GM19025 (cell line): ENCODE results near the gene RNF2.
"Not testable (repeated sequence)": the region's sequence is repeated elsewhere in the genome, so short reads cannot be mapped to it uniquely, and the experiment has no call there.

Source experiments
- ATAC-seq: cut with Tn5 transposase; IDR thresholded peaks from one replicate; pipeline ENCODE4 v1.9.1; 2021; ENCODE audit warnings: mild to moderate bottlenecking, low read depth, moderate library complexity; ENCODE audit not compliant: unreplicated experiment

RNF2 gene

DNA sequence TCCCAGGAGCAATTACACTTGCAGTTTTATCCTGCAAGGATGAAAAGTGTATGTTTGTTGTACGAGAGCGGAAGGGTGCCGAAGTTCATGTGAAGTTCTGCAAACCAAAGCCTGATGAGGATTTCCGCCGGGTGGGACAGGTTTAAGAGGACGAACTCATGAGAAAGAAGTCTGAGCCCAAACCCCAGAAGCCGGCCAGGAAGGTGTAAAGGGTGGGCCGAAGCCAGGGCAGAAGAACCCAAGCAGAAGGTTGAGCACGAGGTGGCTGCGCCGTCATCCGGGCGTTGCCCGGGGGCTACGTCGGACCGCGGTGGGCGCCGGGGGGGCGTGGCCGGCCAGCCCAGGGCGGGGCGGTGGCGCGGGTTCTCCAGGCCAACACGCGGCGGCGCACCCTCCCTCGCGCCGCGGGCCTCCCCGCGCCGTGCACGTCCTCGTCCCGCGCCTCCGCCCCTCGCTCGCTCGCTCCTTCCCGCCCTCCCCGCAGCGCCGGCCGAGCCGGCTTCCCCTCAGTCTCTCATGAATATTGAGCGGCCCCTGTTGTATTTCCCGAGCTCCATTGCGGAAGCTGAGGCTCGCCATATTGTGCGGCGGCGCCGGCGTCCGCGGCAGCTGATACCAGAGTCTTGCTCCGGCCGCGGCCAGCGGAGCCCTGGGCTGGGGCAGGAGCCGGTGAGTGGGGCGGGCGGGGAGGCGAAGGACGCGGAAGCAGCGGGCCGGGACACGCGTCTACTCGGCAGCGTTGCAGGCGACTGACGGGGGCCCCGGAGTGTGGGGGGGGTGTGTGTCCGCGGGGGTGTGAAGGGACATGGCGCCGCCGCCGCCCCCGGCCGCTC is at the start of gene RNF2:
RNF2 (plus strand) TSS at position 578 of the 833 bp plus-strand sequence. CDS start 41,996 bp downstream, outside the sequence.
- ATAC-seq, result peak; percentile 86

- ATAC-seq, result not testable (repeated sequence)
Observed at GRCh38 chr1:184999974-185000373, 45.4 kb upstream of the RNF2 start.

- ATAC-seq, result not testable (repeated sequence)
Observed at GRCh38 chr1:185001312-185001880, 44.0 kb upstream of the RNF2 start.

- no peak for ATAC-seq
Observed at GRCh38 chr1:185008838-185009237, 36.5 kb upstream of the RNF2 start.

GRCh38 chr1:185010361-185010760 is 35.0 kb upstream of the RNF2 start:
- no peak for ATAC-seq

DNA sequence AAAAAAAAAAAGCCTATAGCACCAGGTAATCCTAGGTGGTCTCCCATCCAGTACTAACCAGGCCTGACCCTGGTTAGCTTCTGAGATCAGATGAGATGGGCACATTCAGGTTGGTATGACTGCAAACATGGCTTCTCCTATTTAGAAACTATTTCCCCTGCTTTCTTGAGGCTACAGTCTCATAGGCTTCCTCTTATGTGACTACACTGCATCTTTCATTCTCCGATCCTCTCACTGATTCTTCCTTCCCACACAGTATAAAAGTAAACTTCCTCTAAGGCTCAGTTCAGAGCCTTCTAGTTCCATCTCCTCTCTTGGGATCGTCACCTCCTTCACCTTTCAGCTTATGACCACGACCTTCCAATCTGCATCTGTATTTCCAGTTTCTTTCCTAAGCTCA is 30.4 kb upstream of the RNF2 start:
- no peak for ATAC-seq

GRCh38 chr1:185015631-185016030 is 29.7 kb upstream of the RNF2 start:
- no peak for ATAC-seq

- no peak for ATAC-seq
Observed at GRCh38 chr1:185016880-185017279, 28.5 kb upstream of the RNF2 start.

- no peak for ATAC-seq
Observed at GRCh38 chr1:185017338-185017737, 28.0 kb upstream of the RNF2 start.

GRCh38 chr1:185017966-185018365 is 27.4 kb upstream of the RNF2 start:
- ATAC-seq, result no peak

GRCh38 chr1:185027252-185027882 is 18.0 kb upstream of the RNF2 start:
- no peak for ATAC-seq

DNA sequence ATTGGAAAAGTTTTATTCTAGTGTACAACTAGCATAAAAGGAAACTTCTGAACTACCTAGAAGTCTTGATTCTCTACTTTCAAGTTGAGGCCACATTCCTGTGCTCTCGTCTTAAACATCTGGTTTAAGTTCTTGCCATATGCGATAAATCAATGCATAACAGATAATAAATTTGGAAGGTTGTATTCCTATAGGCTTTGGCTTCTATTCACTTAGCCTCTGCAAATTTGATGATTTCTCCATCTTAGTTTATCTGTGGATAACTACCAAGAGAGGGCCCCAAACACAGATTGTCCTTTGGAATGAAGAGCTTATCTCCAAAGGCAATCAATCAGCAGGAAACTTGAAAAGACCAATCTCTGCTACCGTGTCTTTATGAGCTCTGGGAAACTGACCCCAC is 11.7 kb upstream of the RNF2 start:
- no peak for ATAC-seq

- ATAC-seq, result no peak
Observed at GRCh38 chr1:185035258-185035657, 10.1 kb upstream of the RNF2 start.

- ATAC-seq, result no peak
Observed at GRCh38 chr1:185038813-185039376, 6.5 kb upstream of the RNF2 start.

- ATAC-seq, result no peak
Observed at GRCh38 chr1:185039726-185040407, 5.5 kb upstream of the RNF2 start.

DNA sequence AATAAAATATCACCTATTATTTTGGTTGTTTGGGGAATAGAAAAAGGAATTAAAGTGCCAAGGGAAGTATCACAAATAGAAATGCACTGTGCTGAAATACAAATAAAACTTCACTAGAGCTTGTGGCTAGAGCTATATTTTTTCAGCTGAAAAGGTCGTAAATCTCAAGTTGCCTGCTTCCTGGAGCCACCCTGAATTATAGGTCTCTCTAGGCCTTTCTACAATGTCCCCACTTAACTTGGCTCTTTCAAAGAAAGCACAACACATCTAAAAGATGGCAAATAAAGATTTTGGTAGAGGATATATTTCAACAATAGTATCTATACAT is 5.0 kb upstream of the RNF2 start:
- no peak for ATAC-seq

GRCh38 chr1:185041742-185042141 is 3.6 kb upstream of the RNF2 start:
- no peak for ATAC-seq

DNA sequence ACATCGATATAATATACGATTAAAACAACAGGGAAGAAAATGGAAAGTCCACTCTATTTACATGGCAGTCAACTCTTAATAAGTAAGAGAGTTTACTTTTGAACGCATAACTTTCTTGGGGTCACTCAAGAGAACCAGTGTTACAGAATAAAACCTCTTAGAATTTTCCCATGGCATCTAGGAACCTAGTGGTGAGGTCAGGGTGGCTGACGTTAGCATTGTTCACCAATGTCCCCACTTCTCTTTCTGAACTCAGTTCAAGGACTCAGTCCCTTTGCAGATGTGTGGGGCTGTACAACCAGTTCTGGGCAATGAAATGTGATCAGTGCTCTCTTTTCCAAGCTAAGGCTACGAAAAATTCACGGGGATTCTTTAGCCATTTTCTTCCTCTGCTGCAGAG is 2.6 kb upstream of the RNF2 start:
- ATAC-seq, result no peak

DNA sequence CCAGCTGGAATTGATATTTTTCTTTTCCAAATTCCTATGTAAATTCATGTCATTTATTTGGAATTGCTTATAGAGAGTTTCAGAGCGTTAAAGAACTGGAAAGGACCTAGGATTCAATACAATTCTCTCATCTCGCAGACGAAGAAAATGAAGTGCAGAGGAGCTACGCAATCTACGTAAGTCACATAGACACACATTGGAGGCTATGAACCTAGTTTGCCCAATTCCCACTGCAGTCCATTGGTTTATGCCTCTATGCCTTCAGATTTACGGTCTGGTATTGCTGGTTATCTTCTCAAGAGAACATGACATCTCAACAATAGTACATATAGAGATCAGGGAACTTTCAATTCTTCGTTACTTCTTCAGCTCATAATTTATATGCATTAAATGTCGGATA is 971 bp upstream of the RNF2 start:
- no peak for ATAC-seq

DNA sequence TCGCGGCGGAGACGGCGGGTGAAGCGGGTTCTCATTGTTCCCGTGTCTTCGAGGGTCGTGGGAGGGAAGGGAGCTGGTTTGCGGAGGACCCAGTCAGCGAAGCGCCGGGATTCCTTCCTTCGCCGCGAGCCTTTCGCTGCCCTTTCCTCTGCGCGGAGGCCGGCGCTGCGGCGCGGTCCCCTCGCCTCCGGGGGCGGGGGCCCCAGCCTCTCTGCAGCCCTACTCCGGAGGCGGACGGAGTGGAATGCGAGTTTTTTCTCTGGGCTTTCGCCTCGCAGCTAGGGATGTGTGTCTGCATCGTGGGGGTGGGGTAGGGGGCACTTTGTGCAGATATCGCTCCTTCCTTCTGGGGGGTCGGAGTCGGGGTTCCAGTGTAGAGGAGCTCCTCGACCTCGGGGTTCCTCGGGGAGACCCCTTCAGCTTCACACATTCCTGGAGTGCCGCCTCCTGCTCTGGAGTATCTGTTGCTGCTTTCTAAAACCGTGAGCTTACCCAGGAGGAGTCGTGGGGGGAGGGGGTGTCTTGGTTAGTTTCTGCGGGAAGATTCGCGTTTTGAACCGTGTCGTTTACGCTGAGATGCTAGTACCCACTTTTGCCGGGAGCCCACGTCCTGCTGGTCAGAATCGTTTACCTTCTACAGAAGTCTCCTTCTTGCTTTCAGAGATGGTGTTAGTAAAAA is 595 bp downstream of the RNF2 start:
- peak; percentile 23 for ATAC-seq
